ENCODE measurements around the gene COX6A1.
"Not testable (repeated sequence)": the region's sequence is repeated elsewhere in the genome, so short reads cannot be mapped to it uniquely, and the experiment has no call there.

COX6A1 gene

DNA sequence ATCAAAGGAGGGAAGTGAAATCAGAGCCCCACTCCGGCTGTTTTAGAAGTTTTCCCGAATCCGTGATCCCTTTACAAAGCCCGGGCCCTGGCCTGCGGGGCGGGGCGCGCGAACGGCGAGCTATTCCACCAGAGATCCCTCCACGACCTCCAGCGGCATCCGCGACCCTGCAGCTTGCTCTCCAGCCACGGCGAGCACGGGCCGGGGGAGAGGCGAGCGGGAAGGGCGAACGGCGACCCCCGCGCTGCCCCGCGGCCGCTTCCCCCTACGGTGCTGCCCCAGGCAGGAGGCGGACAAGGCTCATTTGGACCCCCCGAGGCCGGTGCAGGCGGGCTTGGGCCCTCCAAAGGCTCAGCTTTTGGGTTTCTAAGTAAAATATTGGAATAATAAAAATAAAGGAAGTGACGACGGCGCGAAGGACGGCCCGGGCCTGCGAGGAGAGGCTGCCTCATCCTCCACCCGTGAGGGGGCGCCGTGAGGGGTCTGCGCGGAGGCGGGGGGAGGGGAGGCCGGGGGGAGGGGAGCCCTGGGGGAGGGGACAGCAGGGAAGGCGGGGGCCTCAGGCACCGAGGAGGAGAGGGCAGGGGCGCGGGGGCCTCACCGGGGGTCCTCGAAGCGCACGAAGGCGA lies 31.0 kb downstream of the COX6A1 start:
- no peak for DNase-seq

DNA sequence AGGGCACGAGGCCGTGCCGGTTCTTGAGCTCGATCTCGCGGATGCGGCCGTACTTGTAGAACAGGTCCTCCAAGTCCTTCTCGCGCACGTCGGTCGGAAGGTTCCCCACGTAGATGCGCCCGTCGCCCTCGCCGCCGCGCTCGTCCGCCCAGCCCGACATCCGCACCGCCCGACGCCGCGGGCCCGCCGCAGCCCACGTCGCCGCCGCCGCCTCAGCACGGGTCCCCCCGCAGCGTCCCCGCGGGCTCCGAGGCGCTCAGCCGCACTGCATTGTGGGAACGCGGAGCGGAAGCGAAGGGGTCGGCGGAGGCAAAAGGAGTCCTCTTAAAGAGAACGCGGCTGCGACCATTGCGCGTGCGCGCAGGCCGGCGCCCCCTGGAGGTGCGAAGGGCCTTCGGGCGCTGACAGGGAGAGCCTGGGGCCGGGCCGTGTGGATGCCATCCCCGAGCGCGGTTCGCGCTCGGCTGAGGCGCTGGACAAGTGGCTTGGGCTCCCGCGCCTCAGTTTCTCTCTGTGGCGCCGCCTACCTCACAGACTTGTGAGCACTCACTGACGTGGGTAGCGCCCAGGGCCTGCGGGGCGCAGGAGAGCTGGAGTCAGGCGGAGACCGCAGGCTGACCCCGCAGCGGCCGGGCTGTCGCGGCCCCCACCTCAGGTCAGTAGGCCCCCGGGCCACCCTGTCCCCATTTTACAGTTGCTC lies 31.7 kb downstream of the COX6A1 start, which contains the start of gene SRSF9:
Gene SRSF9, minus strand, starts transcription at position 299 of the 700 bp plus-strand sequence. Its CDS starts 139 bp downstream, at position 160.
- DNase-seq = peak; percentile 90

DNA sequence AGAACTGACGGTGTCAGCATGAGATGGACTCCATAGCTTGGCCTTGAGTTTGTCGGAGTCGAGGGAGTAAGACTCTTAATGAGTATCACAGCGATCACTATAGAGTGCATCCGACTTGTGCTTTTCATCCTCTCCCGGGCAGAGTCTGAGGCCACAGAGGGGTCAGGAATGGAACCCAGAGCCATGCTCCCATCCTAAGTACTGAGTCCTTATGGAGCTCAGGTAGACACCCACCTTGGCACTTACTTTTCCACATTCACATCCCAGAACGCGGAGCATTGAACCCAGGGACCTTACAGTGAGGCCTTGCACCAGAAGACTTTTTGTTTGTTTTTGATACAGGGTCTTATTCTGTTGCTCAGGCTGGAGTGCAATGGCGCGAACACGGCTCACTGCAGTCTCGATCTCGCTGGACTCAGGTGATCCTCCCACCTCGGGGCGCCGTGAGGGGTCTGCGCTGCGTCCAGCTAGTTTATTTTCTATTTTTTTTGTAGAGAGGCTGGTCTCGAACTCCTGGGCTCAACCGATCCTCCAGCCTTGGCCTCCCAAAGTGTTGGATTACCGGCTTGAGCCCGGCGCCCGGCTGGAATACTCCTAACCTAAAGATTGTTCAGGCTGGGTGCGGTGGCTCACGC lies 32.4 kb downstream of the COX6A1 start:
- no peak for DNase-seq

DNA sequence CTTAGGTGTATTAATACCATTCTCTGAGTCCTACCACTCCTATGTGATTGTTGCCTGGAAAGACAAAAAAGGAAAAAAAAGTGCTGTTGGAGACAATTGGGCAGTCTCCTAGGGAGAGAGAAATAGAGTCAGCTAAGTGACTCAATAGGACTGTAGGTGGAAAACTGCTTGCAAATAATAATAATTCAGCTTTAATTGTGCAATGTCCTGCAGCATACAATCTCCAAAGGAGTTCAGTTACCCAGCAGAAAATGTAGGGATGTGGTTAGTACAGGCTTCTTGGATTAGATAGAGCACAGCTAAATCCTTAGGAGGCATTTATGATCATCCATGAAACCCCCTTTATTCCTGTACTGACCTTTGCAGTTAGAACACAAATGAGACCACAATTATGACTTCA lies 34.6 kb downstream of the COX6A1 start:
- no peak for DNase-seq

DNA sequence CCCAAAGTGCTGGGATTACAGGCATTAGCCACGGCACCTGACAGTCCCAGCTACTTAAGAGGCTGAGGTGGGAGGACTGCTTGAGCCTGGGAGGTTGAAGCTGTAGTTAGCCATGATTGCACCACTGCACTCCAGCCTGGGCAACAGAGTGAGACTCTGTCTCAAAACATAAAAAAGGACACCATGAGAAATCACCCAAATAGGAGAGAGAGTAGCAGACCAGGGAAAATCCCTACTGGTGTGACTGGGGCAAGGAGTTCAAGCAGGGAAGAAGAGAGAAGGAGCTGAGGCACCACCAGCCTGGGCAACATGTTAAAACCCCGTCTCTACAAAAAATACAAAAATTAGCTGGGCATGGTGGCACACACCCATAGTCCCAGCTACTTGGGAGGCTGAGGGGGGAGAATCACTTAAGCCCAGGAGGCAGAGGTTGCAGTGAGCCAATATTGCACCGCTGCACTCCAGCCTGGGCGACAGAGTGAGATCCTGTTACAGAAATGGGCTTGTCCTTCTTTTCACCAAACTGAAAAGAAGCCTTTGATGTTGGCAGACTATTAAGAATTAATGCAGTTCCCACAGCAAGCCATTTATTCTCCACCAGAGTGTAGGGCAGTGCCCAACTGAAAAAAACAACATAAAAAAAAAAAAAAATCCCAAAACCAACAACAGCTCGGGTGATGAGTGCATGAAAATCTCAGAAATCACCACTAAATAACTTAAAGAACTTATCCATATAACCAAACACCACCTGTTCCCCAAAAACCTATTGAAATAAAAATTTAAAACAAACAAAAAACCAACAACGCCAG lies 36.1 kb downstream of the COX6A1 start:
- no peak for DNase-seq

DNA sequence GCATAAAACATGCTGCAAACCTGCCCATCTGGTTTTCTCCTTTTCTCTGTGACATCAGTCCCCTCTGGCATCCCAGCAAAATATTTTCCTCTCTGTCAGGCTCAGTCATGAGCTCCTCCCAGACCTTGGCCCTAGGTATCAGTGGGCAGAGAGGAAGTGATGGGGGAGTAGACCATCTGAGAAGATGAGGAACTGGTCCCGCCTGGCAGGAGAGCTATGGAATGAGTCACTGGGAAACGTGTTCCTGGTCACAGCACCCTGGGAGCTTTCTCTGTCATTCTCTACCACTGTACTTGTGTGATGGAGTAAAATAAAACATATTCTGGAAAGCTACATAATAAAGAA lies 36.7 kb downstream of the COX6A1 start:
- no peak for DNase-seq

DNA sequence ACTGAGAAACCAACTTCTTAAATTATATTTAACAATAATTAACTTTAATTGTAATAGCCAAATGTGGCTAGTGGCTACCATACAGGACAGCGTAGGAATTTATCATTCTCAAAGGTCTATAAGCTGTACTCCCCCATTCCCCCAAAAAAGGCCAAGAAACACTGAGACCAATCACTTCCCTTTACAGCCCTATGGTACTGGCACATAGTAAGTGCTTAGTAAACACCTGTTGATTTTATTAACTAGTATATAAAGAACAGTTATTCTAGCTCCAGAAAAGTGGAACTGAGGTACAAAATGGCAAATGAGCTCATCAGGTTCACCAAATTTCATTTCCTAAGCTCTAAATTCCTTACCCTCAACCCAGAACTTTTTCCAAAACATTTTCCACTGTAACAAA lies 37.7 kb downstream of the COX6A1 start:
- DNase-seq = no peak

DNA sequence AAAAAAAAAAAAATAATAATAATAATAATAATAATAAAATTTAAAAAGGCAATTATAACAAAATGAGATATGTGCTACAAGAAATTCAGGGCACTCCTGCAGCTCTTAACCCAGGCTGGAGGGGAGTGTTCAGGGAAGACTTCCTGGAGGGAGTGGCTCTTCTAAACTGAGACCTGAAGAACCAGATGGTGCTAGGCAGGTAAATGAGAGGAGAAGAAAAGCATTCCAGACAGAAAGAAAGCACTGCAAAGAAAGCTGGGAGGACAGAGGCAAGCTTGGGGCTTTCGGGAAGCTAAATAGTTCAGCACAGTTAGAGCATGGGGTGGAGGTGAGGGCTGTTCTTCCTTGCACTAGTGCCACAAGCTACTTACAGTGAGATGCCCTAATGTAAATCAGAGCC lies 41.5 kb downstream of the COX6A1 start:
- no peak for DNase-seq

DNA sequence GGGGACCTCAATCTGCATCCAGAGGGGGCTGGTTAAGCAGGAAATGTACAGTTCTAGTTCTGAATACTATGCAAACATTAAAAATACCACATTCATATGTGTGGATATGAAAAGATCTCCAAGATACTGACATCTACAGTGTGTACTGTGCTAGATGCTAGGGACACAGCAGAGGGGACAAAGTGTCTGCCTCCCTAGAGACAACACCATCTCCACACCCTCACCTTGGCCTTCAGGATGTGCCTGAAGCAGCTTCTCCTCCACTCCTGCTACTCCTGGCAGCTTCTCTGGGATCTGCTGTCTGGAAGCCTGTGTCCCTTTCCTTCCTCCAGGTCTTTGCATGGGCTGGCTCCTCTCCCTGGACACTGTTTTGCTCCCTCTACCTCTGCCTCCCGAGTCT lies 42.3 kb downstream of the COX6A1 start:
- no peak for DNase-seq

DNA sequence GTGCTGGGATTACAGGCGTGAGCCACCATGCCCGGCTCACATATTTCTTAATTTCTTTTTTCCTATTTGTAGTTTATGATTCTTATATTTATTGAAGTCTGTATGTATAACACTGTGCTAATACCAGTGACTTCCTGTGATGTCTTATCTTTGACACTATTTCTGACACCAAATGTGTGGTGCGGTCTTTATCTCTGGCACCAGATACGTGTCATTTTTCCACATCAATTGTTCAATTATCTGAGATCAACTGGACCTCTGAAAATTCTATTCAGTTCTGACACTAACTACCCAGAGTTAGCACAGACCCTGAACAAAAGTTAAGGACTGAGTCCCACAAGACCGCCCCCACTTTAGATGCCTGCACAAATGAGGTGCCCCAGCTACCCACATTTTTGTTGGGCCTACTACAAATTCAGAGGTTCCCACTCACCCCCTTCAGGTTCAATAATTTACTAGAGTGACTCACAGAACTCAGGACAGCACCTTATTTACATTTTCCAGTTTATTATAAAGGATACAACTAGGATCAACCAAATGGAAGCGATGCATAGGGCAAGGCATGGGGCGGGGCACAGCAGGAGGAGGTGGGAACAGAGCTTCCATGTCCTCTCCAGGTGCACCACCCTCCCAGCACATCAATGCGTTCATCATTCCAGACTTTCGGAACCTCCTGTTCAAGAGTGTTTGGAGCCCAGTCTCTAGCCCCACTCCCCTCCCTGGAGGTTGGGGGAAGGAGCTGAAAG lies 43.3 kb downstream of the COX6A1 start:
- DNase-seq = no peak

DNA sequence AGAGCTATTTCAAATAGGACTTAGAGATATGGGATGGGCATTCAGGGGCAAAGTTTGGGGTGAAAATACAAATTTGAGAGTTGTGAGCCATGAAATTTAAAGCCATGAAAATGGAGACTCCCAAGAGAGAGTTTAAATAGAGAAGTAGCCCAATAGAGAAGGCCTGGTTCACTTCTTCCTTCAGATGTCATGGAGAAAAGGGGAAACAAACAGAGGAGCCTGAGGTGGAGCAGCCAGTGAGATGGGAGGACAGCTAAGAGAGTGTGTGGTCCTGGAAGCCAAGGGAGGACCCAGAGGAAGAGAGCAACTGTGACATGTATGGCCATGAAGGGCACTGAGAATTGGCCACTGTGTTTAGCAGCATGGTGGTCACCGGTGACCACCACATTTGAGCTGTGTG lies 45.7 kb downstream of the COX6A1 start:
- DNase-seq = no peak

DNA sequence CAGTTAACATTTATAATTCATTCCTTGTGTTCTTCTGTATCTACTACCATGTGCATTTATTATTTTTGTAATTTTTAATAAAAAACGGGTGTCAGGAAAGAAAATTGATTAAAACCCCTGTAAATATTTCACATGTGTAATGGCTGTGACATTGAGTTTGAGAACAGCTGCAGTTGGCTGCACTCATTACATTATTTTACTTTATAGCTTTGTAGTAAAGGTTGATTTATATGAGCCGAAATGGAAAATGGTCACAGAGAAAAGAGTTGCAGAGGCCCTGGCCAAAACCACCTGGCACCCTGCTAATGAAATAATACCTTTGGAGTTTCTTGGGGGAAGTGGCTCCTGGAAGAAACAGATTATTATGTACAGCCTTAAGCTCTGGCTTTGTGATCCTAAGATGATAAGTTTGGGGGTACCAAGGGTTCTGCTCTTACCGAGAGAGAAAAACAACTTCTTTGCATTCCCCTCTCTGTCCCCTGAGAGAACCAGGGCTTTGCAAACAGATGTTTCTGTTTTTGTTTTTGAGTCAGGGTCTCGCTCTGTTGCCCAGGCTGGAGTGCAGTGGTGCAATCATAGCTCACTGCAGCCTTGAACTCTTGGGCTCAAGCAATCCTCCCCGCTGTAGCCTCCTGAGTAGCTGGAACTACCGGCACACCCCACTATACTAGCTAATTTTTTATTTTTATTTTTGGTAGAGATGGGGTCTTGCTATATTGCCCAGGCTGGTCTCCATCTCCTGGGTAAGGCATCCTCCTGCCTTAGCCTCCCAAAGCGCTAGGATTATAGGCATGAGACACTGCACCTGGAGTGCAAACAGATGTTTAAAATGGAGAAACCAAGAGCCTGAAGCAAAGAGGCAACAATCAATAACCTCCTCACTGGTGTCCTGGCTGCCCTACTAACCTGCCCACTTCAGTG lies 48.3 kb downstream of the COX6A1 start:
- no peak for DNase-seq

DNA sequence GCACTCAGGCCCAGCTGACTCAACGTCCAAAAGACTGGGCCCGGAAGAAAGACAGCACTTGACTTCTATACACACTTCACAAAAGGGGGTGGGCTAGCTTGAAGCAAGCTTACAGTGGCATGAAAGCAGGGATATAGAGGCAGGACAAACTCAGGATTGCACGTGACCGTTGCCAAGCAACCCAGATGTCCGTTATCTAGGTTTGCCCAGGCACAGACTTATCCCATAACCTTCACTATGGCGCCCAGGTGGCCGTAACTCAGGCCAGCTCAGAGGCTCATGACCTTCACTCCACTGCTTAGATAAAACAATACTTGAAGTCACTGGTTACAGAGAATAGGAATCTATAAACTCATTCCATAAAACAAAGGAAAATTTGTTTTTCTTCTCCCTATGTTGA lies 49.6 kb downstream of the COX6A1 start:
- DNase-seq = not testable (repeated sequence)

DNA sequence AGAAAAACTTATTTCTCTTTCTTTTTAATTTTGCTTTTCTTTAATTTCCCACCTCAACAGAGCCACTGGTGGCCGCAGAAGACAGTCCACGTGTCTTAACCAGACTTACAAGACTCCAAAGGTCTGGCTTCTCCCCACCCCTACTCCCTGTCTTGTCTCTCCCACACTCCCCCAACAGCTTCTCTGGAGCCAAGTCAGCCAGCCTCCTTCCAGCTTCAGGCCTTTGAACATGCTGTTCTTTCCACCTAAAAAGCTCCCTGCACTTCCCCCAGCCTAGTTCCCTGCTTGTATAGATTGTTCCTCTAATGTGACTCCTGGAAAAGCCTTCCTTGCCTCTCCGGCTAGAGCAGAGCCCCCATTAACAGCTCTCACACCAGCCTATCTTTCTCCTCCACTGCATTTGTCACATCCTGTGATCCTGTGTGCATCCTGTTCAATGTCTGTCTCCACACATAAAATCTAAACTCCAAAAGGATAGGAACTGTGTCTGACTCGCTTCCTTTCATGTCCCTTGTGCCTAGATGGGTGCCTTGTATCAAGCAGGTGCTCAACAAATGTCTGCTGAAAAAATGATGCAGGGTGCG lies 50.2 kb downstream of the COX6A1 start:
- no peak for DNase-seq

DNA sequence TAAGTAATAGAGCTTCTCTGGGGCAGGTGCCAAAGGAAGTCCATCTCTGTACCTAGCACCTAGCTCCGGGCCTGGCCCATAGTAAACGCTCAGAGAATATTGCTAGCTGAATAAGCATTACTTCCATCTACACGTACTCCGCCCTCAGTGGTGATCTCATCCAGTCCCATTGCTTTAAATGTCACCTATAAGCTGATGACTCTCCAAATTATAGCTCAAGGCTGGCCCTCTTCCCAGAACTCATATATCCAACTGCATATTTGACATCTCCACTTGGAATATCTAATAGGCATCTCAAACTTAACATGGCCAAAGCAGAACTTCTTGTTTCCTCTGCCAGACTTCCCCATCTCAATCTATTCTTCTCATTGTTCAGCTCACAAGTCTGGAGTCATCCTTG lies 51.1 kb downstream of the COX6A1 start:
- DNase-seq = peak; percentile 36

DNA sequence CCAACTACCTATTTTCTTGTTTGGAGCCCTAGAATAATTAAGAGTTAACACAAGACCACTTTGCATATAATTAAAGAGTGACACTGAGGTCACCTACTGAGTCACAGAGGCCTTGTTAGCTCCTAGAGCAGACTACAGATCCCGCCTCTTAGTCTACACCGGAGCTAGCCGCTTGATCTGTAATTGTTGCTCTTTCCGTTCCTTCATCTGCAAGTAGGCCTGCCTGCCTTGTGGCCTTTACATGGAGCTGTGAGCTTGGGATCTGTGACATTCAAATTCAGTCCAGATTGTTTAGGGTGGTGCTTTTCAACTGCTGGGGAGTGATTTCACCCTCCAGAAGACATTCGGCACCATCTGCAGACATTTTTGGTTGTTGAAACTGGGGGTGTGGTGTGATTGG lies 52.4 kb downstream of the COX6A1 start:
- no peak for DNase-seq

Measured in NCI-H446 treated with DMSO at 0.1 percent for 48 hours (cell line).